ENCODE data around the gene BRD1. TPM values are rescaled to one million over a fixed set of nuclear protein-coding genes. Genes with fewer than 3 reads are reported as not detected.

Gene BRD1
- polyA plus RNA-seq, 3 donors, result 0.61 to 13.8 (median 0.86) TPM

GRCh38 chr22:49850959-49851802 lies 23.5 kb upstream of the BRD1 start:
- no peak overlapping the region for H3K9ac ChIP-seq (ENCODE audit: insufficient read depth, low read length, poor library complexity, severe bottlenecking)
- WGBS (ENCODE audit: insufficient coverage), result 62% methylated on average over 4 of the region's 10 CpGs
- peak overlapping the region in 1 of 2 donors; percentile 53 for H3K4me3 Mint-ChIP-seq
- no peaks in the 10 kb centered on the region for H3K9me3 Mint-ChIP-seq
- no peak for TF ChIP-seq CTCF (IDR thresholded peaks at IDR 0.05)
- no peak overlapping the region for H3K27ac ChIP-seq (ENCODE audit: low read depth in 1 of 2, low read length in 2 of 2)
- no peak overlapping the region for H2AFZ ChIP-seq (ENCODE audit: insufficient read depth, low read depth, low read length, poor library complexity, severe bottlenecking)
- H3K36me3 Mint-ChIP-seq, result peaks cover under 1 to 3% of the 10 kb centered on the region in 2 donors
- intact Hi-C loops (cut with micrococcal nuclease), result no loop called here
- peaks cover 39 to 57% of the 10 kb centered on the region in 2 donors for H3K4me1 ChIP-seq (ENCODE audit: control insufficient read depth in 1 of 2, insufficient read depth in 2 of 2, low read length in 2 of 2)
- no peak overlapping the region for H3K4me2 ChIP-seq (replicated peaks; ENCODE audit: extremely low read depth, low read length, poor library complexity, severe bottlenecking)
- H3K4me3 ChIP-seq (replicated peaks in 1 of 3; ENCODE audit: low read depth in 2 of 3, low read length in 3 of 3), result no peak overlapping the region
- H4K20me1 ChIP-seq (ENCODE audit: insufficient read depth, low read length), result peaks cover 18% of the 10 kb centered on the region
- no peak overlapping the region for H3K27ac Mint-ChIP-seq
- H3K9me3 ChIP-seq (replicated peaks in 1 of 2; ENCODE audit: control insufficient read depth in 1 of 2, insufficient read depth in 1 of 2, low read length in 2 of 2), result no peaks in the 10 kb centered on the region
- H3K27me3 Mint-ChIP-seq (ENCODE audit: low read depth in 3 of 3), result peaks cover 3 to 13% (median 8%) of the 10 kb centered on the region in 3 donors
- peaks cover 21% of the 10 kb centered on the region for H3K79me2 ChIP-seq (ENCODE audit: insufficient read depth, low read length)
- no peaks in the 10 kb centered on the region for H3K27me3 ChIP-seq (ENCODE audit: control insufficient read depth in 2 of 2, insufficient read depth in 2 of 2, low read length in 2 of 2)
- peaks cover 40% of the 10 kb centered on the region for H3K4me1 Mint-ChIP-seq
- H3K36me3 ChIP-seq (replicated peaks in 1 of 2; ENCODE audit: control insufficient read depth in 1 of 2, insufficient read depth in 2 of 2, low read length in 2 of 2), result no peaks in the 10 kb centered on the region
- no peak for DNase-seq

GRCh38 chr22:49850021-49850911 lies 22.6 kb upstream of the BRD1 start:
- H3K4me3 Mint-ChIP-seq, result peak overlapping the region; percentile 80 to 85
- H3K27ac ChIP-seq (ENCODE audit: low read depth in 1 of 2, low read length in 2 of 2), result no peak overlapping the region
- H4K20me1 ChIP-seq (ENCODE audit: insufficient read depth, low read length), result peaks cover 9% of the 10 kb centered on the region
- H3K4me2 ChIP-seq (replicated peaks; ENCODE audit: extremely low read depth, low read length, poor library complexity, severe bottlenecking), result peak overlapping the region; percentile 91
- peak overlapping the region; percentile 78 for H3K9ac ChIP-seq (ENCODE audit: insufficient read depth, low read length, poor library complexity, severe bottlenecking)
- no peak for DNase-seq
- WGBS (ENCODE audit: insufficient coverage), result 59% methylated on average over 23 of the region's 31 CpGs
- intact Hi-C loops (cut with micrococcal nuclease), result no loop called here
- peak overlapping the region in 1 of 7 donors; percentile 35 for H3K27ac Mint-ChIP-seq
- H3K27me3 ChIP-seq (ENCODE audit: control insufficient read depth in 2 of 2, insufficient read depth in 2 of 2, low read length in 2 of 2), result no peaks in the 10 kb centered on the region
- H3K9me3 ChIP-seq (replicated peaks in 1 of 2; ENCODE audit: control insufficient read depth in 1 of 2, insufficient read depth in 1 of 2, low read length in 2 of 2), result no peaks in the 10 kb centered on the region
- peaks cover 12% of the 10 kb centered on the region for H3K79me2 ChIP-seq (ENCODE audit: insufficient read depth, low read length)
- H3K4me1 ChIP-seq (ENCODE audit: control insufficient read depth in 1 of 2, insufficient read depth in 2 of 2, low read length in 2 of 2), result peaks cover 31 to 48% of the 10 kb centered on the region in 2 donors
- H3K9me3 Mint-ChIP-seq, result no peaks in the 10 kb centered on the region
- H3K4me3 ChIP-seq (replicated peaks in 1 of 3; ENCODE audit: low read depth in 2 of 3, low read length in 3 of 3), result peak overlapping the region; percentile 69 to 82 (median 78)
- H3K4me1 Mint-ChIP-seq, result peaks cover 31% of the 10 kb centered on the region
- H3K36me3 ChIP-seq (replicated peaks in 1 of 2; ENCODE audit: control insufficient read depth in 1 of 2, insufficient read depth in 2 of 2, low read length in 2 of 2), result no peaks in the 10 kb centered on the region
- no peak for TF ChIP-seq CTCF (IDR thresholded peaks at IDR 0.05)
- peaks cover 3 to 13% (median 6%) of the 10 kb centered on the region in 3 donors for H3K27me3 Mint-ChIP-seq (ENCODE audit: low read depth in 3 of 3)
- H2AFZ ChIP-seq (ENCODE audit: insufficient read depth, low read depth, low read length, poor library complexity, severe bottlenecking), result peak overlapping the region; percentile 86
- peaks cover 3 to 7% of the 10 kb centered on the region in 2 donors for H3K36me3 Mint-ChIP-seq

All from CD14-positive monocyte (primary cell).